ENCODE results near the gene MRPS23.
"Not testable (repeated sequence)": the region's sequence is repeated elsewhere in the genome, so short reads cannot be mapped to it uniquely, and the experiment has no call there.

Gene MRPS23

GRCh38 chr17:57855391-57856035 is 5.7 kb upstream of the MRPS23 start:
- no peak overlapping the region for H3K4me3 ChIP-seq (replicated peaks; ENCODE audit: low read depth, low read length)
- H3K27me3 ChIP-seq (replicated peaks; ENCODE audit: control insufficient read depth, insufficient read depth, low read length) = no peaks in the 10 kb centered on the region; the same call in 1 of the 2 replicates
- no peaks in the 10 kb centered on the region for H3K36me3 ChIP-seq (ENCODE audit: control insufficient read depth, insufficient read depth, low read length)
- no peak for TF ChIP-seq CTCF (IDR thresholded peaks at IDR 0.05; ENCODE audit: insufficient read depth, low read length, poor library complexity, severe bottlenecking)
- no peak for DNase-seq (ENCODE audit: extremely low read depth, insufficient read length)

GRCh38 chr17:57853695-57854094 is 3.9 kb upstream of the MRPS23 start:
- no peak for TF ChIP-seq CTCF (IDR thresholded peaks at IDR 0.05; ENCODE audit: insufficient read depth, low read length, poor library complexity, severe bottlenecking)
- H3K4me3 ChIP-seq (replicated peaks; ENCODE audit: low read depth, low read length) = no peak overlapping the region

GRCh38 chr17:57852955-57853328 is 3.1 kb upstream of the MRPS23 start:
- H3K27me3 ChIP-seq (replicated peaks; ENCODE audit: control insufficient read depth, insufficient read depth, low read length) = no peaks in the 10 kb centered on the region
- no peak for DNase-seq (ENCODE audit: extremely low read depth, insufficient read length)
- no peak for TF ChIP-seq CTCF (IDR thresholded peaks at IDR 0.05; ENCODE audit: insufficient read depth, low read length, poor library complexity, severe bottlenecking)
- no peak overlapping the region for H3K4me3 ChIP-seq (replicated peaks; ENCODE audit: low read depth, low read length)
- H3K36me3 ChIP-seq (ENCODE audit: control insufficient read depth, insufficient read depth, low read length) = no peaks in the 10 kb centered on the region; the same call in 1 of the 2 replicates

More at GRCh38 chr17:57853695-57854094, 3.9 kb upstream of the MRPS23 start:
- DNase-seq (ENCODE audit: extremely low read depth, insufficient read length) = no peak
- H3K36me3 ChIP-seq (ENCODE audit: control insufficient read depth, insufficient read depth, low read length) = no peaks in the 10 kb centered on the region; the same call in 1 of the 2 replicates
- H3K27me3 ChIP-seq (replicated peaks; ENCODE audit: control insufficient read depth, insufficient read depth, low read length) = no peaks in the 10 kb centered on the region

DNA sequence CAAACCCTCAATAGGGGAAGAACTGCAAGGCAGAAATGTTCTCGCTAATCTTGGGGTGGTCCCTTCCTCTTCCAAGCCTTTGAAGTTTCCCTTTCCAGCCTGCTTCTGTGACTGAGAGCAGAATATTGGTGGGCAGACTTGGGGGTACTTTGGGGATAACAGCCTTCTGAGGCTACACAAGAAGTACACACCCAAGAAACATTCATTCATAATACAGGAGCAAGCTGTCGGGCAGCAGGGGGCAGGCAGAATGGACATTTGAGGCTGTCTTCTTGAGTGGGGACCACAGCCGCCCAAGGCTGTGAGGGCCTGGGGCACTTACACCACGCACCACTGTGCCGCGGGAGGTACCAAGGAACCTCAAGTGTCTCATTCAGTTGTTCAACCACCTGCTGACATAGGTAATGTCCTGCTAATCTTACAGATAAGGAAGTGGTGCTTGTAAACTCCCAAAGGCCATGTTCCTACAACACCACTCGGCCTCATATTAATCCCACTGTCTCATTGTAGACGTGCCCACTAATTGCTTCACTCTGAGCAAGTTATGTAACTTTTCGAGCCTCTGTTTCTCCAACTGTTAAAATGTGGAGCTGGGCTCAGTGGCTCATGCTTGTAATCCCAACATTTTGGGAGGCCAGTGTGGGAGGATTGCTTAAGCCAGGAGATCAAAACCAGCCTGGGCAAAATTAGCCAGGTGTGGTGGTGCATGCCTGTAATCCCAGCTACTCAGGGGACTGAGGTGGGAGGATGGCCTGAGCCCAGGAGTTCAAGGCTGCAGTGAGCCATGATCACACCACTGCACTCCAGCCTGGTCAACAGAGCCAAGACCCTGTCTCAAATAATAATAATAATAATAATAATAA is 2.5 kb upstream of the MRPS23 start:
- no peak overlapping the region for H3K4me3 ChIP-seq (replicated peaks; ENCODE audit: low read depth, low read length)
- no peak for DNase-seq (ENCODE audit: extremely low read depth, insufficient read length)
- H3K36me3 ChIP-seq (ENCODE audit: control insufficient read depth, insufficient read depth, low read length) = no peaks in the 10 kb centered on the region; the same call in none of the 2 replicates
- no peaks in the 10 kb centered on the region for H3K27me3 ChIP-seq (replicated peaks; ENCODE audit: control insufficient read depth, insufficient read depth, low read length)
- no peak for TF ChIP-seq CTCF (IDR thresholded peaks at IDR 0.05; ENCODE audit: insufficient read depth, low read length, poor library complexity, severe bottlenecking)

DNA sequence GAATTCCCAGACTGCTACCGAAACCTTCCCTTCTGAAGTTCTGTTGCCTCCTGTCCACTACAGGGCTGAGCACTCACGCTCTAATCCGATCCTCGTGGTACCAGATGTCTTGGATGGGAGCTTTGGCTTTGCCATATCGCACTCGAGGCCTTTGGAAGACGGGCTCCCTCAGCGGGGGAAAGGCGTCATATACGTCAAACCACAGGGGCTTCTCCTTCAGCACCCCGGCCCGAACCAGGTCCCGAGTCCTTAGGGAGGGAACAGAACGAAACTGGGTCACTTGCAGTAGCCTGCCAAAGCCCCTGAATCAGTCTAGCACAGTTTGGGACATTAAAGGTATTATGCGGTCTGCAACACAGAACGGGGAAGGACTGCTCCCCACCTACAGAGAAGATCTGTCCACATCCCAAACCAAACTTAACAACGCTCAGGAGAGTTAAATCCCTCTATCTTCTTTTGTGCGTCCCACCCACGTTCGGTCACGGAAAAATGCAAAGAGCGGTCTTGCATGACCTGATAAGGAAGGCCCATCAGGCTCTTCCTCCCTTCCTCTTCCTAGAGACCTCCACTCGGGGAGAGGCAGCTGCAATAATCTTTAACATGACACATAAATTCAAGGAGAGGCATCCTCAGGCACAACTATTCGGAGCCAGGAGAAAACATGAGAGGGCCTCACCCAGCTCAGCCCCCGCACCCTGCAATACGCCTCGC is 526 bp downstream of the MRPS23 start:
- Histone ChIP-seq H3K4me3 (replicated peaks; ENCODE audit: low read depth, low read length) (peak overlapping the region; percentile 100), H3K27me3 (replicated peaks; ENCODE audit: control insufficient read depth, insufficient read depth, low read length) (no peaks in the 10 kb centered on the region), H3K36me3 (ENCODE audit: control insufficient read depth, insufficient read depth, low read length) (peaks cover 4% of the 10 kb centered on the region)
- DNase-seq (ENCODE audit: extremely low read depth, insufficient read length) = no peak
- TF ChIP-seq CTCF (IDR thresholded peaks at IDR 0.05; ENCODE audit: insufficient read depth, low read length, poor library complexity, severe bottlenecking) = no peak

DNA sequence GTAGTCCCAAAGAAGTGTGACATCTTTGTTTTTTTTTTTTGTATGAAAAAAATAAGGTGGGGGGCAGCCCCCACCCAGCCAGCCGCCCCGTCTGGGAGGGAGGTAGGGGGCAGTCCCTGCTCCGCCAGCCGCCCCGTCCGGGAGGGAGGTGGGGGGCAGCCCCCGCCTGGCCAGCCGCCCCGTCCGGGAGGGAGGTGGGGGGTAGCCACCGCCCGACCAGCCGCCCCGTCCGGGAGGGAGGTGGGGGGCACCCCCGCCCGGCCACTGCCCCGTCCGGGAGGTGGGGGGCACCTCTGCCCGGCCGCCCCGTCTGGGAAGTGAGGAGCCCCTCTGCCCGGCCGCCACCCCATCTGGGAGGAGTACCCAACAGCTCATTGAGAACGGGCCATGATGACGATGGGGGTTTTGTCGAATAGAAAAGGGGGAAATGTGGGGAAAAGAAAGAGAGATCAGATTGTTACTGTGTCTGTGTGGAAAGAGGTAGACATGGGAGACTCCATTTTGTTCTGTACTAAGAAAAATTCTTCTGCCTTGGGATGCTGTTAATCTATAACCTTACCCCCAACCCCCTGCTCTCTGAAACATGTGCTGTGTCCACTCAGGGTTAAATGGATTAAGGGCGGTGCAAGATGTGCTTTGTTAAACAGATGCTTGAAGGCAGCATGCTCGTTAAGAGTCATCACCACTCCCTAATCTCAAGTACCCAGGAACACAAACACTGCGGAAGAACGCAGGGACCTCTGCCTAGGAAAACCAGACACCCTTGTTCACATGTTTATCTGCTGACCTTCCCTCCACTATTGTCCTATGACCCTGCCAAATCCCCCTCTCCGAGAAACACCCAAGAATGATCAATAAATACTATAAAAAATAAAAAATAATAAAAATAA is 3.5 kb downstream of the MRPS23 start:
- not testable (repeated sequence) for H3K4me3 ChIP-seq (replicated peaks; ENCODE audit: low read depth, low read length); H3K27me3 ChIP-seq (replicated peaks; ENCODE audit: control insufficient read depth, insufficient read depth, low read length); DNase-seq (ENCODE audit: extremely low read depth, insufficient read length); H3K36me3 ChIP-seq (ENCODE audit: control insufficient read depth, insufficient read depth, low read length)
